GM18861 (cell line): ENCODE measurements around the gene TPI1.
"Not testable (repeated sequence)": the region's sequence is repeated elsewhere in the genome, so short reads cannot be mapped to it uniquely, and the experiment has no call there.

Experiments used
- ATAC-seq: cut with Tn5 transposase; IDR thresholded peaks from one replicate; pipeline ENCODE4 v1.9.1; 2021; ENCODE audit not compliant: unreplicated experiment

The TPI1 gene

DNA sequence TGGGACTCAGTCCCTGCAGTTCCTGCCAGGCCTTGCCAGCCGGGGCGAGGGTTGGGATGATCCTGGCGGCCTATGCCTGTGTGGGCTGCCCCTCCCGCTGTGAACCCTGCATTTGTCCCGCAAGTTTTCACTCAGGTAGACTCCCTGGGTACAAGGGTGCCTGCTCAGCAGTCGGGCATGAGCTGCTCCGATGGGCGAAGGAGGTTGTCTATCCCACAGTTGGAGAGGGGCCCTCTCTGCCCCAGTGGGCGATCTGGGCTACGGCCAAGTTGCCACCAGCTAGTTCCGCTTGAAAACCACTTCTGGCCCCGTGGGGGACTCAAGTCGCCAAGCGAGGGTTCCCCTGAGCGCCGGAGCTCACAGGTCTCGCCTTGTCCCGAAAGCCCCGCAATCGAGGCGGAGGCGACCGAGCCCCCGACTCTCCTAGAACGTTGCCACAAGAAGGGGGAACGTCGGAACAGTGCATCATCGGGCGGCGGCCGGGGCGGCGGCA, 365 bp upstream of the TPI1 start:
- ATAC-seq = peak; percentile 16

DNA sequence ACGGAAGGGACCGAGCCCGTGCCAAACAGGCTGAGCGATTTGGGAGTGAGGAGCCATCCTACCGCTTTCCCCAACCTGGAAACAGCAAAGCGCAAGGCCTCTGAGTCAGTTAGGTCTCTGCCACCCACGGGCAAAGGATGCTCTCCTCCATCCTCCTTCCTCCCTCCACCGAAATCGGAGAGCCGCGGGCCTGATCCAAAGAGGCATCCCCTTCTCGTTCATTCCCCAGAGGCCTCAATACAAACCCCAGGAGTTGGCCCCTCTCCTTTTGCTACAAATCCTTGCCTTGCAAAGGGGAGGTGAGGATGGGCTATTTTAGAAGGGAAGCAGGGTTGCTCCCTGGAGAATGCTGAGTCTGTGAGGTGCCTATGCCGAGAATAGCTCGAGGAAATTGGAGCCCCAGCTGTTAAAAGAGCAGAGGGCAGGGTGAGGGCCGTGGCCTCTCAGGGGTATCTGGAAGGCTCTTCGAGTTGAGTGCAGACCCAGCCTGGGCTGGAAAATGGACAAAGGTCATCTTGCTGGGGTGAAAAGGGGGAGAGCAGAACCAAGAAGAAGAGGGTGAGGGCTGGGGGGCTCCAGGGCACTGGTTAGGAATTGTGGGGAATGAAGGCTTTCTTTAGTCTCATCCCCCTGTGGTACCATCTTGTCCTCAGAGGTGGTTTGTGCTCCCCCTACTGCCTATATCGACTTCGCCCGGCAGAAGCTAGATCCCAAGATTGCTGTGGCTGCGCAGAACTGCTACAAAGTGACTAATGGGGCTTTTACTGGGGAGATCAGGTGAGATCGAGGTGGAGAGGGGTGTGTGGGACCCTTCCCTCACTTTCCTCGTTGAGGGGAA, 1.1 kb downstream of the TPI1 start:
- no peak for ATAC-seq

DNA sequence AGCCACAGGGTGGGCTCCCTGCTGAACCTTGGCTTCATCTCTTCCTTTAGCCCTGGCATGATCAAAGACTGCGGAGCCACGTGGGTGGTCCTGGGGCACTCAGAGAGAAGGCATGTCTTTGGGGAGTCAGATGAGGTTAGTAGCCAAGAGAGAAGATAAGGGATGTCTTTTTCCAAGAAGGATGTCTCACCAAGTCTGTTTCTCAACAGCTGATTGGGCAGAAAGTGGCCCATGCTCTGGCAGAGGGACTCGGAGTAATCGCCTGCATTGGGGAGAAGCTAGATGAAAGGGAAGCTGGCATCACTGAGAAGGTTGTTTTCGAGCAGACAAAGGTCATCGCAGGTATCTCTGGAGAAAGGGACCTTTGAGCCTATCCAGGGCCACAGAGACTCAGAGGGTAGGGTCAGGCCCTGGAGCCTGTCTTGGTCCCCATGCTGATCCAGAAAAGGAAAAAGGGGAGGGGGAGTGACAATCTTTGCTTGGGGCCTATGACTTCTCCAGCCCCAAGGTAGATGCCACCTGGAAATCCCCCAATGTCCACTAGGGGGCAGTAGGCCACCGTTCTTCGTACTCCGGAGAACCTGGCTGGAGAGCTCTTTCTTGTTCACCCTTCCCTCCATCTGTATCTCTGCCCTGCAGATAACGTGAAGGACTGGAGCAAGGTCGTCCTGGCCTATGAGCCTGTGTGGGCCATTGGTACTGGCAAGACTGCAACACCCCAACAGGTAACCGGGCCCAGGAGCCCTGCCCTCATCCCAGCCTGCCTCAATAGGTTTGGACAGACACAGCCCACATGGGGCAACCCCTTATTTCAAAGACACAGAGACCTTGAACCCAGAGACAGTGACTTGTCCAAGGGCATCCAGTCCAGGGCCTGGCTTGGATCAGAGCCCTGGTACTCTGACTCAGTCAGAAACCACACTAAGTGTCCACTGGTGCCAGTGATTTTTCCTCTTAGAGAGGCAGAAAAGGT, 2.0 kb downstream of the TPI1 start:
- no peak for ATAC-seq

DNA sequence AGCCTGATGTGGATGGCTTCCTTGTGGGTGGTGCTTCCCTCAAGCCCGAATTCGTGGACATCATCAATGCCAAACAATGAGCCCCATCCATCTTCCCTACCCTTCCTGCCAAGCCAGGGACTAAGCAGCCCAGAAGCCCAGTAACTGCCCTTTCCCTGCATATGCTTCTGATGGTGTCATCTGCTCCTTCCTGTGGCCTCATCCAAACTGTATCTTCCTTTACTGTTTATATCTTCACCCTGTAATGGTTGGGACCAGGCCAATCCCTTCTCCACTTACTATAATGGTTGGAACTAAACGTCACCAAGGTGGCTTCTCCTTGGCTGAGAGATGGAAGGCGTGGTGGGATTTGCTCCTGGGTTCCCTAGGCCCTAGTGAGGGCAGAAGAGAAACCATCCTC, 3.0 kb downstream of the TPI1 start:
- ATAC-seq = not testable (repeated sequence)

DNA sequence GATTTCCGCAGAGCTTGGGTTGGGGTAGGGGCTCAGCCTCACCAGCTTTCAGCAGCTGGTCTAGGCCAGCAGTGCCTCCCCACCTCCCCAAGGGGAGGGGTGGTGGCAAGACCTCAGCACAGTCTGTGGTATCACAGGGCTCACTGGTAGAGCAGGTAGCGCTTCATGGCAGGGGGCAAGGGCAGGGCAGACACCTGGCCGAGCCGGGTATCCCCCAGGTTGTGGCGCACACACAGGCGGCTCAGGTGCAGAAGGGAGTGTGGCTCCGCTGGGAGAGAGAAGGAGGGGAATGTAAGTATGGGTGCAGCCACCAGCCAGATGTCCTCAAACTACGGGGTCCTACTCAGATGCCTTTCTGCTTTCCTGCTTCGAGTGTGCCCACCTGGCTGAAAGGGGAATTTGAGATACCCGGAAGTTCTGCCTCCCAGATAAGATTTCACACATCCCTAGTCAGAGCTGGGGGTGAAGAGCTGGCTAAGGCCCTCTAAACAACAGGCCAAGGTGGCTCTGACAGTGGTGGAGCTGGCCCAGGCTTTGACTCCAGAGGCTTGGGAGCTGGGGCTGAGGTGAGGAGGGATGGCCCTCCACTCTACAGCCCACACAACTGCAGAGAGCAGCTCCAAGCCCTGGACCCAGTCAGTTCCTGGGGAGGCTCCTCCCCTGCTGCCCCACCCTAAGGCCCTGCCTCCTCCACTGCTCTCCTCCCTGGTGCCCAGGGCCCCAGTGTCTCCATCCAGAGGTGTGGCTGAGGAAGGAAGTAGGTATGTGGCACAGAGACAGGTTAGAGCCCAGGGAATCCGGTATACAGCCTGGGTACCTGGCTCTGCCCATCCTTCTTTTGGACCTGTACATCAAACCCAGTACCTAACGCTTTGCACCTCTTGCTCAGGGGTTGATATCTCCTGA, 4.0 kb downstream of the TPI1 start:
- ATAC-seq = no peak

DNA sequence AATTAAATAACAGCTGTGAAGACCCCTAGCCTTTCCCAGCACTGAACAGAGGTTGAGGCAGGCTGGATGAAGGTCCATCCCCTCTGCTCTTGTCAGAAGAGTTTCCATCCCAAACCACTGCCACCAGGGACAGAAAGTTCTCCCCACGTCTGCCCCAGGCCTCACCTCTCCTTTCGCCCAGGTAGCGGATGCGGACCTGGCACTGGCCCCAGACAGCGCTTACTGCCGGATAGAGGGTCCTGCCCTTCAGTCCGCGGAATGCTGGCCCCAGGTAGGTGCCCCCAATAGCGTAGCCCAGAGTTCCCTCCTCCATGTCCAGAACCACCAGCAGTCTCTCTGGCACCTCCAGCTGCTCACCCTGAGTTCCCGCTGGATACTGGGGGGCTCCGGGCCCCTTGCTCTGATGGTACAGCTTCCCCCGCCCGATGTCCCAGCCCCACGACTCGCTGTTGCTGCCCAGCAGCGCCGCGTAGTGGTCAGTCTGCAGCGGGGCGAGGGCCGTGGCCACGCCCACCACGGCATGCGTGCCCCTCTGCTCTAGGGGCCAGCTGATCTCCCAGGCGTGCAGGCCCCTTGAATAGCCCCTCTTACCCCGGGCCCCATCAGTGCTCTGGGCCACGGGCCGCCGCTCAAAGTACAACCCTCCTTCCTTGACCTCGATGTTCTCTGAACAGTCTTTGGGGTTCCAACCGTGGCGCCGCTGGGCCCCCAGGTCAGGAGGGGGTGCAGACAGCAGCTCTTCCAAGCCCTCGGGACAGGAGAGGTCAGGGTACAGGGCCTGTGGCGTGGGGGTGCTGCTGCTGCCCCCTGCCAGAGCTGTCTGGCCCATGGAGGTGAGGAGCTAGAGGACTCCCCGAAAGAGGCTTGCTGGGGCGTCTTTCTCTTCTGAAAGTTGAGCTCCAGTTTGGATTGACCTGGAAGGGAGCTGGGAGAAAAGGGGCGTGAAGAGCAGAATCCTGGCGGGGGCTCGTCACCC, 5.0 kb downstream of the TPI1 start:
- no peak for ATAC-seq

DNA sequence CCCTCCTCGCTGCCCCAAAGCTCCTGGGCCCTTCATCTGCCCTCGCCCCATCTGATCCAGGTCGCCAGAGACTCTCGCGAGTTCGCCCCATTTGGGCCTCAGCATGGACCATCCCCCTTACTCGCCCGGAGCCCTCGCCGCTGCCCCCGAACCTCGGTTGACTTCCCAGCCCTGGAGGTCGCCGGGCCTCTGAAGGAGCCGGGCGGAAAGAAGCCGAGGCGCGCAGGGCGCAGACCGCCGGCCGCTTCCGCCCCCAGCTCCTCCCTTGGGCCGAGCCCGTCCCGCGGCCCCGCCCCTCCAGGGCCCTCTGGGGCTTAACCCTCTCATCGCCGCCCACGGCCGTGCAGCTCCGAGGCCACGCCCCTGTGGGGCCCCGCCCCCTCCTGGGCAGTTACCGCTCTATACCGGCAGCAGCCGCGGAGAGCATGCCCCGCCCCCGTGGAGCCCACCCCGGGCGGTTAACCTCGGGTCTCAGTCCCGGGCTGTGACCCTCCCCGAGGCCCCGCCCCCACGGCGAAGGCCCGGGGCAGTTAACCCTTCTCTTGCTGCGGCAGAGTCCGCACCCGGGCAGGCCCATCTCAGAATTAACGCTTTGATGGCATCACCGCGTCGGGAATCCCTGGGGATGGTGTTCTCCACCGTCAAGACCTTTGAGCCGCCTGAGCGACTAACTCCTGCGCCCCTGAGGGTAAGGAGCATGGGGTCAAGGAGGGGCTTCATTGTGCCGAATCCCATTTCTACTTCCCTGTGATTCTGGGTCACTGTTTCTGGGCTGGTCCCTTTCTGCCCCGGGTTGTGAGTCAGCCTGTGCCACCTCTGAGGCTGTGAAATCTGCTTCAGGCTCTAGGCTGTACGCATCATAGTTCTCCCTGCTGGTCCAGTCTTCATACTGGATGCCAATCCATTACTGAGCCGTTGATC, 6.0 kb downstream of the TPI1 start, which contains the start of gene SPSB2:
TSS of gene SPSB2 (minus strand) at position 210 of the 921 bp plus-strand sequence. CDS start 402 bp downstream, outside the sequence.
- ATAC-seq = peak; percentile 56

DNA sequence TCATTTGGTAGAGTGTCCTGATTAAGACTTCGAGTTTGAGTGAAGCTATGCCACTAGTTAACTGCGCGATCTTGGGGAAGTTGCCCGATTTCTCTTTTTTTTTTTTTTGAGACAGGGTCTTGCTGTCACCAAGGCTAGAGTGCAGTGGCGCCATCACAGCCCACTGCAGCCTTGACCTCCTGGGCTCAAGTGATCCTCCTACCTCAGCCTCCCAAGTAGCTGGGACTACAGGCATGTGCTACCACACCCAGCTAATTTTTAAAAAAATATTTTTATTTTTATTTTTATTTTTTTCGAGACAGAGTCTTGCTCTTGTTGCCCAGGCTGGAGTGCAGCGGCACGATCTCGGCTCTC, 6.7 kb downstream of the TPI1 start:
- ATAC-seq = not testable (repeated sequence)

DNA sequence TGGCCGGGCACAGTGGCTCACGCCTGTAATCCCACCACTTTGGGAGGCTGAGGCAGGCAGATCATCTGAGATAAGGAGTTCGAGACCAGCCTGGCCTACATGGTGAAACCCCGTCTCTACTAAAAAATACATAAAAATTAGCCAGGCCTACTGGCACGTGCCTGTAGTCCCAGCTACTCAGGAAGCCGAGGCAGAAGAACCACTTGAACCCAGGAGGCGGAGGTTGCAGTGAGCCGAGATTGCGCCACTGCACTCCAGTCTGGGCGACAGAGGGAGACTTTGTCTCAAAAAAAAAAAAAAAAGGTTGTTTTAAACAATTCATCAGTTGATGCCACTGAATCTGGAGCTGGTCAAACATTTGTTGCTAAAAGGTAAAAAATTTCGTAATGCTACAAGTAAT, 12.5 kb downstream of the TPI1 start:
- not testable (repeated sequence) for ATAC-seq

DNA sequence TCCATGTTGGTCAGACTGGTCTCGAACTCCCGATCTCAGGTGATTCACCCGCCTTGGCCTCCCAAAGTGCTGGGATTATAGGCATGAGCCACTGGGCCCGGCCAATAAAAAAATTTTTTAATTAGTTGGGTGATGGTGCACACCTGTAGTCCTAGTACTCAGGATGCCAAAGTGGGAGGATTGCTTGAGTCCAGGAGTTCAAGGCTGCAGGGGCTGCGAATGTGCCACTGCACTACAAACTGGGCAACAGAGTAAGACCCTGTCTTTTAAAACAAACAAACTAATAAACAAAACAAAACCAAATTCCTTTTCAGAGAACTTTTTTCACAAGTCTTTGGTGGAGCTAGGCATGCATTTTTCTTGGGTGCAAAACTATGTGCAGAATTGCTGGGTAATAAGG, 15.9 kb downstream of the TPI1 start:
- no peak for ATAC-seq

DNA sequence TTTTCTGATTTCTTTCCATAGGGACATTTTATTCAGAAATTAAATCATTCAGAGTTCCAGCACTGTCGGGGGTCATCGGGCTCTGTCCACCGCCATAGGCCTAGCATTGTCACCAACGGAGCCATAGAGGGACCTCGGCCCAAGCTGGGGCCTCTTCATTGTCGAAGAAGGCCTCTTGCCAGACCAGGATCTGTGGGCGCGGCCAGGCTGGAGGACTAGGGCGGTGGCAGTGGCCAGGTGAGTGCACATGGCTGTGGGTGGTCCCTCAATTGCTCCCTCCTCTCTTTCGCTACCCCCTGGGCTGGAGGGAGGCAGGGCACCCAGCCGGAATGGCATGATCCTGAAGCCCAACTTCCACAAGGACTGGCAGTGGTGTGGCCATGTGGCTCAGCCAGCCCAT, 16.4 kb downstream of the TPI1 start:
- ATAC-seq = no peak

DNA sequence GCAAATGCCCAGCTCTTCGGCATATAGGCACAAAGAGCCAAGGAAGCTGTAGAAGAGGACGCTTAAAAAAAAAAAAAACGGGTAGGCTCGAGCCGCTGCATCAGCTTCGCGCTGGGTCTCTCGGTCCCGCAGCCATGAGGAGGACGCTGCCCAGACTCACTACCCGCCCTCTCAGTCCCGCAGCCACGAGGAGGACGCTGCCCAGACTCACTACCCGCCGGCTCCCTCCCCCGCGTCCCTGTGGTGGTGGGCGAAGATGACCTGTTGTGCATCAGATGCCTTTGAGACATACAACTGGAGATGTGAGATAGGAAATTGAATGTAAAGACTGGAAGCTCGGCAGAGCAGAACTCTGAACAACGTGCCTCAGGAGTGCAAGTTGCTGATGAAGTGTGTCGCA, 17.2 kb downstream of the TPI1 start:
- ATAC-seq = no peak

DNA sequence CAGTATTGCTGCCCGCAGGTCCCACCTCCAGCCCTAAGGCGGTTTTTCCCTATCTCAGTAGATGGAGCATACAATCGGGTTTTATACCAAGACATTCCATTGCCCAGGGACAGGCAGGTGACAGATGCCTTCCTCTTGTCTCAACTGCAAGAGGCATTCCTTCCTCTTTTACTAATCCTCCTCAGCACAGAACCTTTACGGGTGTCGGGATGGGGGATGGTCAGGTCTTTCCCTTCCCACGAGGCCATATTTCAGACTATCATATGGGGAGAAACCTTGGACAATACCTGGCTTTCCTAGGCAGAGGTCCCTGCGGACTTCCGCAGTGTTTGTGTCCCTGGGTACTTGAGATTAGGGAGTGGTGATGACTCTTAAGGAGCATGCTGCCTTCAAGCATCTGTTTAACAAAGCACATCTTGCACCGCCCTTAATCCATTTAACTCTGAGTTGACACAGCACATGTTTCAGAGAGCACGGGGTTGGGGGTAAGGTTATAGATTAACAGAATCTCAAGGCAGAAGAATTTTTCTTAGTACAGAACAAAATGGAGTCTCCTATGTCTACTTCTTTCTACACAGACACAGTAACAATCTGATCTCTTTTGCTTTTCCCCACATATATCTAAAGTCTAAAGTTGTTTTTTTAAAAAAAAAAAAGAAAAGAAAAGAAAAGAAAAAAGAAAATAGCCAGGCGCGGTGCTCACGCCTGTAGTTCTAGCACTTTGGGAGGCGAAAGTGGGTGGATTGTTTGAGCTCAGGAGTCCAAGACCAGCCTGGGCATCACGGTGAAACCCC, 19.1 kb downstream of the TPI1 start:
- not testable (repeated sequence) for ATAC-seq

DNA sequence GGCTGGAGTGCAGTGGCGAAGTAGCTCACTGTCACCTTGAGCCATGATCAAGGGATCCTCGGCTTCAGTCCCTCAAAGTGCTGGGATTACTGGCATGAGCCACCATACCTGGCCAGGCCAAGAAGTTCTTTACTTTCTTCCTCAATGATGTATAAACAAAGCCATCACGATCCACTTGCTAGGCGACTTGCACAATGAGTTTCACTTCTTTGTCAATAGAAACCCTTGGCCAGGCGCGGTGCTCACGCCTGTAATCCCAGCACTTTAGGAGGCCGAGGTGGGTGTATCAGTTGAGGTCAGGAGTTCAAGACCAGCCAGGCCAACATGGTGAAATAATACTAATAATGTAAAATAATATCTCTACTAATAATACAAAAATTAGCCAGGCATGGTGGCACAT, 20.1 kb downstream of the TPI1 start:
- no peak for ATAC-seq

DNA sequence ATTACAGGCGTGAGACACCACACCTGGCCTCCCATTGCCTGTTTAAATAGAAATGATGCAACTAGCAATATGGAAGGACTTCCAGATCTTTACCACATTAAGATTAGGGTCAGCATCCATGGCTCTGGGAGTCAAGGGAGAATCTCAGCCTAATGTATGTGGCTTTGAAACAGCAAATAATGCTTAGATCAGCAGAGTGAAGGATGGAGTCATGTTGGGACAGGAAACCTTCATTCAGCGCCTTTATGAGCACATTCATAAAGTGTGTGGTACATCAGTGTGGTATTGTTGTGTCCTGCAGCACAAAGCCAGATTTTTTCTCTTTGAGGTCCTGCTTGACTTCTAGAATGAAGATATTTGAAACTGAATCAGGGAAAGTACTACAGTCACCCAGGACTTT, 21.0 kb downstream of the TPI1 start:
- no peak for ATAC-seq

DNA sequence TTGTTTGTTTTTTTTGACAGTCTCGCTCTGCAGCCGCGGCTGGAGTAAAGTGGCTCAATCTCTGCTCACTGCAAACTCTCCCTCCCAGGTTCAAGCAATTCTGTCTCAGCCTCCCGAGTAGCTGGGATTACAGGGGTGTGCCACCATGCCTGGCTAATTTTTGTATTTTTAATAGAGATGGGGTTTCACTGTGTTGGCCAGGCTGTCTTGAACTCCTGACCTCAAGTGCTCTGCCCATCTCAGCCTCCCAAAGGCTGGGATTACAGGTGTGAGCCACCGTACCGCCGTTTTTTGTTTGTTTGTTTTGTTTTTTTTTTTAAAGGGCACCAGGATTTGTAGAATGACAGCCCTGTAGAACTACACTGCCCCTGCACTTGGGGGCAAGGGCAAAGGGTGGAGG, 21.5 kb downstream of the TPI1 start:
- not testable (repeated sequence) for ATAC-seq

DNA sequence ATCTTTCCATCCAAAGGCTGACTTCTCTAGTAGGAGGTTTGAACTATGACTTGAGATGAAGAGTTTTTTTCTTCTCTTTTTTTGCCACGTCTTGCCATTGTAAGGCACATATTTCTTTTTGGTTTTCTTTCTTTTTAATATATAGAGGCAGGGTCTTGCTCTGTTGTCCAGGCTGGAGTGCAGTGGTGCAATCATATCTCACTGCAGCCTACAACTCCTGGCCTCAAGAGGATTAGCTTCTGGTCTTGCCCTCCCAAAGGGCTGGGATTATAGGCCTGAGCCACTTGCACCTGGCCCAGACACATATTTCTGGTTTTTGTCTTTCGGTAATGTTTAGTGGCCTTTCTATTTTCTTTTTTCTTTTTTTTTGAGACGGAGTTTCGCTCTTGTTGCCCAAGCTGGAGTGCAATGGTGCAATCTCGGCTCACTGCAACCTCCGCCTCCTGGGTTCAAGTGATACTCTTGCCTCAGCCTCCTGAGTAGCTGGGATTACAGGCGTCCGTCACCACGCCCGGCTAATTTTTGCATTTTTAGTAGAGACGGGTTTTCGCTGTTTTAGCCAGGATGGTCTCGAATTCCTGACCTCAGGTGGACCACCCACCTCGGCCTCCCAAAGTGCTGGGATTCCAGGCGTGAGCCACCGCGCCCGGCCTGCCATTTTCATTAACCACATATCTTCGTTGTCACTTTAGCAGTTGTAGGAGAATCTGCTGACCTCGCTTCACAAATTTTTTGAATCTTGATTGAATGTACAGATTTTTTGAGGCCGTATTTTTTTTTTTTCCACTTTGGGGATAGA, 22.6 kb downstream of the TPI1 start:
- not testable (repeated sequence) for ATAC-seq
